ENCODE measurements around the gene ZNF674.

DNA sequence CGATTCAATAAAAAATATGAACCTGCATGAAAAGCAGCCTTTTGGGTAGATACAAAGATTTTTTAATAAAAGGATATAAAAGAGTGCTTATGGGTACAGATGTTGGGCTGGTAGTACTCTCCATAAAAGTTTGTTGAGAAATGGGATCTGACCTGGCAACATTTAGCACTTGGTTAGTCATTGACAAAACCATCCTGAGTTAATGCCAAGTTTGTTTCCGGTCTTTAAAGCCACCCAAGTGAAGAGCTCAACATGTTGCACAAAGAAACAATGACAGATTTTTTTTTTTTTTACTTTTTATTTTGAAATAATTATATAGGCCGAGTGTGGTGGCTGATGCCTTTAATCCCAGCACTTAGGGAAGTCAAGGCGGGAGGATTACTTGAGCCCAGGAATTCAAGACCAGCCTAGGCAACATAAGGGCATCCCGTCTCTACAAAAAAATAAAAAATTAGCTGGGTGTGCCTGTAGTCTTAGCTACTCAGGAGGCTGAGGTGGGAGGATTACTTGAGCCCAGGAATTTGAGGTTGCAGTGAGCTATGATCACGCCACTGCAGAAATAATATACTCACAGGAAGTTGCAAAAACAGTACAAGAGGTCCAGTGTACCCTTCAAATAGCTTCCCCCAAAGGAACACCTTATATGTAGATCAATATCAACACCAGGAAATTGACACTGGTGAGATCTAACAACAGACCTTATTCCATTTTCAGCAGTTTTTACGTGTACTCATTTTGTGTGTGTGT is 44.9 kb upstream of the ZNF674 start:
- TF ChIP-seq, protein P1, sequence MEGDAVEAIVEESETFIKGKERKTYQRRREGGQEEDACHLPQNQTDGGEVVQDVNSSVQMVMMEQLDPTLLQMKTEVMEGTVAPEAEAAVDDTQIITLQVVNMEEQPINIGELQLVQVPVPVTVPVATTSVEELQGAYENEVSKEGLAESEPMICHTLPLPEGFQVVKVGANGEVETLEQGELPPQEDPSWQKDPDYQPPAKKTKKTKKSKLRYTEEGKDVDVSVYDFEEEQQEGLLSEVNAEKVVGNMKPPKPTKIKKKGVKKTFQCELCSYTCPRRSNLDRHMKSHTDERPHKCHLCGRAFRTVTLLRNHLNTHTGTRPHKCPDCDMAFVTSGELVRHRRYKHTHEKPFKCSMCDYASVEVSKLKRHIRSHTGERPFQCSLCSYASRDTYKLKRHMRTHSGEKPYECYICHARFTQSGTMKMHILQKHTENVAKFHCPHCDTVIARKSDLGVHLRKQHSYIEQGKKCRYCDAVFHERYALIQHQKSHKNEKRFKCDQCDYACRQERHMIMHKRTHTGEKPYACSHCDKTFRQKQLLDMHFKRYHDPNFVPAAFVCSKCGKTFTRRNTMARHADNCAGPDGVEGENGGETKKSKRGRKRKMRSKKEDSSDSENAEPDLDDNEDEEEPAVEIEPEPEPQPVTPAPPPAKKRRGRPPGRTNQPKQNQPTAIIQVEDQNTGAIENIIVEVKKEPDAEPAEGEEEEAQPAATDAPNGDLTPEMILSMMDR (IDR thresholded peaks at IDR 0.05; ENCODE audit: low read length) = no peak
- TF ChIP-seq EZH2phosphoT487 (IDR thresholded peaks at IDR 0.05; ENCODE audit: low read length) = no peak
- TF ChIP-seq EZH2 (optimal IDR thresholded peaks at IDR 0.05; ENCODE audit: low read depth, low read length) = no peak
